Effector CD8-positive, alpha-beta T cell (primary cell): ENCODE measurements around the gene TFAP2E.

ENCODE experiments used
- DNase-seq: peaks from one replicate; lab custom pipeline; 2025; lab: John Stamatoyannopoulos, UW

Gene TFAP2E

GRCh38 chr1:35595684-35596083, 22.6 kb downstream of the TFAP2E start:
- no peak for DNase-seq

- DNase-seq: no peak
These were observed 24.8 kb downstream of the TFAP2E start for GRCh38 chr1:35597870-35598269.

- no peak for DNase-seq
These were observed 25.8 kb downstream of the TFAP2E start for GRCh38 chr1:35598895-35599294.

- no peak for DNase-seq
These were observed 26.3 kb downstream of the TFAP2E start for GRCh38 chr1:35599411-35599810.

- no peak for DNase-seq
These were observed 27.5 kb downstream of the TFAP2E start for GRCh38 chr1:35600593-35600992.

GRCh38 chr1:35603468-35603867, 30.4 kb downstream of the TFAP2E start:
- no peak for DNase-seq

GRCh38 chr1:35603941-35604340, 30.8 kb downstream of the TFAP2E start:
- no peak for DNase-seq

- no peak for DNase-seq
These were observed 32.2 kb downstream of the TFAP2E start for GRCh38 chr1:35605071-35605866.

- no peak for DNase-seq
These were observed 32.7 kb downstream of the TFAP2E start for GRCh38 chr1:35605867-35606182.

GRCh38 chr1:35611655-35612054, 38.5 kb downstream of the TFAP2E start:
- no peak for DNase-seq

GRCh38 chr1:35615440-35615839, 42.3 kb downstream of the TFAP2E start:
- DNase-seq: no peak

- no peak for DNase-seq
These were observed 46.4 kb downstream of the TFAP2E start for GRCh38 chr1:35619237-35620121.

GRCh38 chr1:35622510-35623178, 49.5 kb downstream of the TFAP2E start:
- no peak for DNase-seq

GRCh38 chr1:35623832-35624231, 50.7 kb downstream of the TFAP2E start:
- DNase-seq: no peak

GRCh38 chr1:35629051-35629450, 55.9 kb downstream of the TFAP2E start:
- no peak for DNase-seq

- DNase-seq: no peak
These were observed 58.3 kb downstream of the TFAP2E start for GRCh38 chr1:35631396-35631795.

GRCh38 chr1:35633547-35633946, 60.4 kb downstream of the TFAP2E start:
- no peak for DNase-seq

GRCh38 chr1:35637401-35637809, 64.3 kb downstream of the TFAP2E start:
- DNase-seq: no peak

GRCh38 chr1:35640380-35641232, 67.5 kb downstream of the TFAP2E start:
- no peak for DNase-seq

- DNase-seq: peak; percentile 91
These were observed 68.2 kb downstream of the TFAP2E start, which contains the start of gene PSMB2 for GRCh38 chr1:35641233-35641866. TSS of gene PSMB2 (minus strand) at chr1:35641526. CDS start at chr1:35641432, 94 bp downstream.

- DNase-seq: no peak
These were observed 69.4 kb downstream of the TFAP2E start for GRCh38 chr1:35642471-35642955.
